GM23338 (cell line): ENCODE results near the gene ERFE.

Experiments used
- CTCF ChIP-seq, 2 experiments: fragments of 200-600 bp in 1 of 2; sonication (generic) in 1 of 2; conservative IDR thresholded peaks; 2 replicates each; pipeline versions ENCODE4 v1.5.1 to v1.6.1; 2016 to 2017; ENCODE audit warnings: antibody characterized with exemption in 2 of 2, low read depth in 2 of 2, mild to moderate bottlenecking in 2 of 2, moderate library complexity in 1 of 2
- EZH2phosphoT487 ChIP-seq: fragments of 200-600 bp; sonication (generic); IDR thresholded peaks from one replicate; pipeline ENCODE4 v1.8.1; 2018; ENCODE audit warnings: antibody characterized with exemption; ENCODE audit not compliant: unreplicated experiment
- POLR2AphosphoS5 ChIP-seq: IDR thresholded peaks from 2 replicates; pipeline ENCODE4 v1.6.1; 2016; ENCODE audit warnings: antibody characterized with exemption, low read depth
- REST ChIP-seq: IDR thresholded peaks from one replicate; pipeline ENCODE4 v1.6.1; 2018; ENCODE audit warnings: antibody characterized with exemption; ENCODE audit not compliant: unreplicated experiment
- ZNF114 ChIP-seq: fragments of 250-450 bp; sonication (Bioruptor Pico); IDR thresholded peaks from 2 replicates; pipeline ENCODE4 v1.5.0; 2020; ENCODE audit warnings: mild to moderate bottlenecking, moderate library complexity

- TF ChIP-seq CTCF (conservative IDR thresholded peaks at IDR 0.05; ENCODE audit: low read depth in 2 of 2) (no peak), ZNF114 (no peak), REST (no peak), EZH2phosphoT487 (no peak), POLR2AphosphoS5 (no peak)
Observed at GRCh38 chr2:238154570-238154969, 4.2 kb upstream of the ERFE start.
